ENCODE data around the gene DNASE1L2. TPM values are rescaled to one million over a fixed set of nuclear protein-coding genes. Genes with fewer than 3 reads are reported as not detected.
A peak's percentile ranks its signal among the peaks of the same experiment; 100 is the strongest.

DNASE1L2 gene
- total and polyA plus RNA-seq, 9 donors: 0.60 to 1.2 (median 0.85) TPM

- WGBS (ENCODE audit: insufficient coverage): 65% methylated on average over 29 of the region's 29 CpGs
- H3K27me3 ChIP-seq (ENCODE audit: control insufficient read depth, insufficient read depth, low read length): no peaks in the 10 kb centered on the region
- DNase-seq: no peak
- H3K4me3 ChIP-seq (ENCODE audit: low read length): no peak overlapping the region
- no peak overlapping the region for H3K27ac ChIP-seq (ENCODE audit: low read length)
- no peaks in the 10 kb centered on the region for H3K9me3 ChIP-seq (replicated peaks; ENCODE audit: control insufficient read depth, low read depth, low read length)
- H3K4me1 ChIP-seq (ENCODE audit: control insufficient read depth, insufficient read depth, low read length): peaks cover 66% of the 10 kb centered on the region
- peaks cover 43% of the 10 kb centered on the region for H3K36me3 ChIP-seq (ENCODE audit: control insufficient read depth, insufficient read depth, low read length)
These were observed 26.8 kb upstream of the DNASE1L2 start for GRCh38 chr16:2209258-2210008.

GRCh38 chr16:2210009-2210332 lies 26.3 kb upstream of the DNASE1L2 start:
- Histone ChIP-seq H3K36me3 (ENCODE audit: control insufficient read depth, insufficient read depth, low read length) (peaks cover 43% of the 10 kb centered on the region), H3K27me3 (ENCODE audit: control insufficient read depth, insufficient read depth, low read length) (no peaks in the 10 kb centered on the region), H3K4me1 (ENCODE audit: control insufficient read depth, insufficient read depth, low read length) (peaks cover 61% of the 10 kb centered on the region), H3K9me3 (replicated peaks; ENCODE audit: control insufficient read depth, low read depth, low read length) (no peaks in the 10 kb centered on the region), H3K4me3 (ENCODE audit: low read length) (no peak overlapping the region), H3K27ac (ENCODE audit: low read length) (no peak overlapping the region)
- 81% methylated on average over 13 of the region's 17 CpGs for WGBS (ENCODE audit: insufficient coverage)
- DNase-seq: no peak

GRCh38 chr16:2210386-2211365 lies 25.6 kb upstream of the DNASE1L2 start, which contains the start of gene BRICD5:
TSS of gene BRICD5 (minus strand) at chr16:2210863. CDS start at chr16:2210833, 30 bp downstream.
- DNase-seq: no peak
- WGBS (ENCODE audit: insufficient coverage): 48% methylated on average over 16 of the region's 24 CpGs
- peak within 1 kb of the TSS; percentile 68 for H3K27ac ChIP-seq (ENCODE audit: low read length)
- peaks cover 61% of the 10 kb centered on the region for H3K4me1 ChIP-seq (ENCODE audit: control insufficient read depth, insufficient read depth, low read length)
- H3K36me3 ChIP-seq (ENCODE audit: control insufficient read depth, insufficient read depth, low read length): peaks cover 43% of the 10 kb centered on the region
- H3K27me3 ChIP-seq (ENCODE audit: control insufficient read depth, insufficient read depth, low read length): no peaks in the 10 kb centered on the region
- H3K4me3 ChIP-seq (ENCODE audit: low read length): no peak within 1 kb of the TSS
- no peaks in the 10 kb centered on the region for H3K9me3 ChIP-seq (replicated peaks; ENCODE audit: control insufficient read depth, low read depth, low read length)

GRCh38 chr16:2211923-2212347 lies 24.3 kb upstream of the DNASE1L2 start:
- H3K4me1 ChIP-seq (ENCODE audit: control insufficient read depth, insufficient read depth, low read length): peaks cover 50% of the 10 kb centered on the region
- DNase-seq: no peak
- no peaks in the 10 kb centered on the region for H3K9me3 ChIP-seq (replicated peaks; ENCODE audit: control insufficient read depth, low read depth, low read length)
- H3K4me3 ChIP-seq (ENCODE audit: low read length): no peak overlapping the region
- 79% methylated on average over 9 of the region's 11 CpGs for WGBS (ENCODE audit: insufficient coverage)
- H3K27me3 ChIP-seq (ENCODE audit: control insufficient read depth, insufficient read depth, low read length): no peaks in the 10 kb centered on the region
- peaks cover 39% of the 10 kb centered on the region for H3K36me3 ChIP-seq (ENCODE audit: control insufficient read depth, insufficient read depth, low read length)
- peak overlapping the region; percentile 68 for H3K27ac ChIP-seq (ENCODE audit: low read length)

- Histone ChIP-seq H3K4me1 (ENCODE audit: control insufficient read depth, insufficient read depth, low read length) (peaks cover 50% of the 10 kb centered on the region), H3K4me3 (ENCODE audit: low read length) (peak overlapping the region; percentile 47), H3K27me3 (ENCODE audit: control insufficient read depth, insufficient read depth, low read length) (no peaks in the 10 kb centered on the region), H3K36me3 (ENCODE audit: control insufficient read depth, insufficient read depth, low read length) (peaks cover 32% of the 10 kb centered on the region), H3K27ac (ENCODE audit: low read length) (peak overlapping the region; percentile 69), H3K9me3 (replicated peaks; ENCODE audit: control insufficient read depth, low read depth, low read length) (no peaks in the 10 kb centered on the region)
- DNase-seq: peak; percentile 74
- WGBS (ENCODE audit: insufficient coverage): 73% methylated on average over 17 of the region's 19 CpGs
These were observed 23.6 kb upstream of the DNASE1L2 start for GRCh38 chr16:2212362-2213324.

- no peaks in the 10 kb centered on the region for H3K27me3 ChIP-seq (ENCODE audit: control insufficient read depth, insufficient read depth, low read length)
- H3K27ac ChIP-seq (ENCODE audit: low read length): peak overlapping the region; percentile 69
- peaks cover 17% of the 10 kb centered on the region for H3K36me3 ChIP-seq (ENCODE audit: control insufficient read depth, insufficient read depth, low read length)
- no peak for DNase-seq
- H3K4me1 ChIP-seq (ENCODE audit: control insufficient read depth, insufficient read depth, low read length): peaks cover 43% of the 10 kb centered on the region
- no peaks in the 10 kb centered on the region for H3K9me3 ChIP-seq (replicated peaks; ENCODE audit: control insufficient read depth, low read depth, low read length)
- under 1% methylated on average over 98 of the region's 98 CpGs for WGBS (ENCODE audit: insufficient coverage)
- H3K4me3 ChIP-seq (ENCODE audit: low read length): peak overlapping the region; percentile 47
These were observed 22.2 kb upstream of the DNASE1L2 start for GRCh38 chr16:2213817-2214718.

GRCh38 chr16:2214719-2214968 lies 21.6 kb upstream of the DNASE1L2 start, which contains the start of gene PGP:
TSS of gene PGP (minus strand) at chr16:2214840. CDS start at chr16:2214777, 63 bp downstream.
- Histone ChIP-seq H3K36me3 (ENCODE audit: control insufficient read depth, insufficient read depth, low read length) (peaks cover 12% of the 10 kb centered on the region), H3K27me3 (ENCODE audit: control insufficient read depth, insufficient read depth, low read length) (no peaks in the 10 kb centered on the region), H3K4me1 (ENCODE audit: control insufficient read depth, insufficient read depth, low read length) (peaks cover 40% of the 10 kb centered on the region), H3K4me3 (ENCODE audit: low read length) (peak within 1 kb of the TSS; percentile 73), H3K9me3 (replicated peaks; ENCODE audit: control insufficient read depth, low read depth, low read length) (no peaks in the 10 kb centered on the region), H3K27ac (ENCODE audit: low read length) (peak within 1 kb of the TSS; percentile 97)
- DNase-seq: no peak
- WGBS (ENCODE audit: insufficient coverage): under 1% methylated on average over 48 of the region's 48 CpGs

GRCh38 chr16:2216330-2216729 lies 19.9 kb upstream of the DNASE1L2 start:
- no CpG with 5 or more reads among the region's 4 CpGs for WGBS (ENCODE audit: insufficient coverage)
- Histone ChIP-seq H3K27me3 (ENCODE audit: control insufficient read depth, insufficient read depth, low read length) (no peaks in the 10 kb centered on the region), H3K27ac (ENCODE audit: low read length) (no peak overlapping the region), H3K4me1 (ENCODE audit: control insufficient read depth, insufficient read depth, low read length) (peaks cover 26% of the 10 kb centered on the region), H3K4me3 (ENCODE audit: low read length) (no peak overlapping the region), H3K9me3 (replicated peaks; ENCODE audit: control insufficient read depth, low read depth, low read length) (no peaks in the 10 kb centered on the region), H3K36me3 (ENCODE audit: control insufficient read depth, insufficient read depth, low read length) (peaks cover 10% of the 10 kb centered on the region)
- no peak for DNase-seq

All from muscle of leg (tissue), 11 donors.